H54 (cell line): Measurements from ENCODE around the gene SOD3.

Source experiments
- DNase-seq: peaks from one replicate; pipeline ENCODE4 v3.0.0; 2011; ENCODE audit warnings: low spot score, mixed read lengths; ENCODE audit not compliant: insufficient read length
- FAIRE-seq: peaks from 3 replicates; lab custom pipeline; 2011; peaks lifted over from hg19 to GRCh38; lab: Jason Lieb, UNC
- POLR2A ChIP-seq: IDR thresholded peaks from 2 replicates; pipeline ENCODE4 v1.6.1; 2011; ENCODE audit warnings: low read depth, mild to moderate bottlenecking, low read length

SOD3 gene

DNA sequence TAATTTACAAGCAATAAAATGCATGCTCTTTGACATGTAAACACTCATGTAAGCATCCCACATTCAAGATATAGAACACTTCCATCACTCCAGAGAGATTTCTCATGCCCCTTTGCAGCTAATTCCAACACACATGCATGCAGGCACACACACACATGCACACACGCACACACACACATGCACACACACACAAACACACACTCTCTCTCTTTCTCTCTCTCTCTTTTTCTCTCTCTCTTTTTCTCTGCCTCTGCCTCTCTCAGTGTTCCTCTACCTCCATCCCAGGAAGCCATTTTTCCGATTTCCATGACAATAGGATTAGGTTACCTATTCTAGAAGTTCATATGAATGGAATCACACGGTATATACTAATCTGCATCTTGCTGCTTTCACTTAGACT lies 11.9 kb upstream of the SOD3 start:
- FAIRE-seq (no peak), DNase-seq (no peak)
- TF ChIP-seq POLR2A, result no peak

GRCh38 chr4:24791043-24791442 lies 4.3 kb upstream of the SOD3 start:
- DNase-seq (no peak), FAIRE-seq (no peak)
- TF ChIP-seq POLR2A, result no peak

GRCh38 chr4:24792552-24792951 lies 2.8 kb upstream of the SOD3 start:
- FAIRE-seq (no peak), DNase-seq (no peak)
- TF ChIP-seq POLR2A, result no peak

DNA sequence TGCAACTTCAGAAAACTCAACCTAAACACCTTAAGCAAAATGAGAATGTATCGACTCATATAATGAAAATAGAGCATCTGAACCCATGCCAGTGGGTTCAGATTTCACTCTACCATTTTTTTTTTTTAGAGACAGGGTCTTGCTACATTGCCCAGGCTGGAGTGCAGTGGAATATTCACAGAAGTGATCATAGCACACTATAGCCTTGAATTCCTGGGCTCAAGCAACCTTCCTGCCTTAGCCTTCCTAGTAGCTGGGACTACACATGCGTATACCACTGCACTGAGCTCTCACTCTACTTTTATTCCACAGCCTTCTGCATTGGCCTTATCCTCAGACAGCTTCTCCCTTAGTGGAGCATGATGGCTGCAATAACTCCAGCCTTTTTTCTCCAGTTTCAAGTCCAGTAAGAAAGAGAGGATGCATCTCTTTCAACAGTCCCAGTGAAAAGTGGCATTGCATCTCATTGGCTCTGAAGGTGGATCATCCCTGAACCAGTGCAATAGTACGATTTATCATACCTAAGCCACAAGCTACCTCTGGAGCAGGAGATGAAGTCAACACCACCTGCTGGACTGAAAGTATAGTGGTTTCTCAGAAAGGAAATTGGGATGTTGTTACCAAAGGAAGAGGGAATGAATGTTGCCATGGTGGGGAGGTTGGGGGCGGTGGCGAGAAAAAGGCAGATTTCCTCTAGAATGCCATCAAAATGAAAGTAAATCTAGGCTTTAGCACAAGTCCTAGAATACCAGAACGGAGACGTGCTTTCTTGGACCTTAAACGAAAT lies 2.0 kb upstream of the SOD3 start:
- no peak for TF ChIP-seq POLR2A
- FAIRE-seq (no peak), DNase-seq (no peak)

DNA sequence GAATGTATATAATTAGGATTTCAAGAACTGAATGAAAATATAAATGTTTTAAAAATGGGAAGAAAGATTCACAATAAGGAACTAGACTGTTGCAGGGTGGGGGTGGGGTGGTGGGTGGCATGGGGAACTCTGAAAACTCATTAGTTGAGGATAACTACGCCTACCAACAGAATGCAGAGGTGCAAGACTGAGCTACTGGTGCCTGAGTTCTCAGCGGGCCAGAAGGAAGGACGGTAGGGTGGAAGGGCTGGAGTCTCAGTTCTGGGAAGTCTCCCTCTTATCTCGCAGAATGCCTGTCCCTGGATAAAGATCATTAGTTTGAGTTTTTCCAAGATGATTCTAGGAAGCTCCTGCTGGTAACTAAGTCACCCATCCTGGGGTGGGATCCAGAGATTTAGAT lies 1.3 kb upstream of the SOD3 start:
- TF ChIP-seq POLR2A, result no peak
- no peak for FAIRE-seq
- DNase-seq, result no peak

DNA sequence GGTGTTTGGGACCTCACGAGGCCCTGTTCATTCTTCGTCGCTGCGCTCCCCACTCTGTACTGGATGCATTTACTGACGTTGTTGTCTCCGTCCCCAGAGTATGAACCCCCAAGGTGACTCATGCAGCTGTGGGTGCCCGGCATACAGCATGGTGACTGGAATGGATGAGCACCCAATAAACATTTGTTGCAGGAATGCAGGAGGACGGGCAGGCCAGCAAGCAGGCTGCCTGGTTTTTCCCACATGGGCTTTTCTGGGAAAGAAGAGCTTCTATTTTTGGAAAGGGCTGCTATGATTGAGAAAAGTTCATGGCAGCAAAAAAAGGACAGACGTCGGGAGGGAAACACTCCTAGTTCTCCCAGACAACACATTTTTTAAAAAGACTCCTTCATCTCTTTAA lies 893 bp upstream of the SOD3 start:
- TF ChIP-seq POLR2A, result 0 out of 2 replicates have a peak, but pooled peaks have one; percentile 16
- no peak for DNase-seq
- no peak for FAIRE-seq

DNA sequence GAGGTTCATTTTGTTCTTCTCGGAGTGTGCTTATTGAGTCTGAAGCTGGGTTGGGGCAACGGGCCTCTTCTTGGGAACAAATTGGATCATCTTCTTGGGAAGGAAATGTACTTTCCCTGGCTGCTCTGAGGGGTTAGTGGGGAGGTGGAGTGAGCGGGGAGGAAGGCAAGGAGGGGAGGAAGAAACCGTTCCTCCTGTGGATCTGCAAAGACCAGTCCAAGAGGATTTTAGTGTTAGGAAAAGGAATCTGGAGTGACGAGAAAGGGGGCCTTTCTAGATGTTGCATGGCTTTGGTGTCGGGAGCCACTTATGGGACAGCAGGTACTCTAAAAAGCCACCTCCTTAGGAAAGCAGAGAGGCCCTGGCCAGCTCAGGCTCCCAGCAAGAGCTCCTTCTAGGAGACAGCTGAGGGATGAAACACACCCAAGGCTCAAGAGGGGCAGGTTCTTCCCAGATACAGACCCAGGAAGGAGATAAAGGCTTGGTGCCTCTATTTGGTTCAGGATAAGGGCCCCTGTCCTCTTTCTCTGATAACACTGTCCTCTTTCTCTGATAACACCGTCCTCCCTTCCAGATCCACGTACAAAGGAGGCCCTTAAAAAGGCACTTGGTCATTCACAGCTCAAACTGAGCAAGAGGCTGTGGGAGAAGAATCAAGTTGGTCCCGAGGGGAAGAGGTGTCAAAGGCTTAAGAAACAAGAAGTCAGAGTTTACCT lies 451 bp downstream of the SOD3 start:
- DNase-seq (no peak), FAIRE-seq (no peak)
- no peak for TF ChIP-seq POLR2A

DNA sequence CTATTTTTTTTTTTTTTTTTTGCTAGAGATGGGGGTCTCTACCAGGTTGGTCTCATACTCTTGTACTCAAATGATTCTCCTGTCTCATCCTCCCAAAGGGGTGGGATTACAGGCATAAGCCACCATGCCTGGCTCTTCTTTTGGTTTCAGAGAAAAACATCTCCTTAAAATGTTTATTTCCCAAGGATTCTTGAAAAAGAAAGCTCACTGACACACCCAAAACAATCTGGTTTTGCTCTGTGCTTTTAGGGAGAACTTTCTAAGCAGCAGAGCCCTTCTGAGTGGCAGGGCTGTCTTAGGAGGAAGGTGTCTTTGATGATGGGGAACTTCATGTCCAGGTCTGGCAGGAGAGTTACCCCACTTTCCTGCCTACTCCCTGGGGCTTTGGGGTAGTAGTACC lies 1.2 kb downstream of the SOD3 start:
- no peak for TF ChIP-seq POLR2A
- DNase-seq, result no peak
- no peak for FAIRE-seq

DNA sequence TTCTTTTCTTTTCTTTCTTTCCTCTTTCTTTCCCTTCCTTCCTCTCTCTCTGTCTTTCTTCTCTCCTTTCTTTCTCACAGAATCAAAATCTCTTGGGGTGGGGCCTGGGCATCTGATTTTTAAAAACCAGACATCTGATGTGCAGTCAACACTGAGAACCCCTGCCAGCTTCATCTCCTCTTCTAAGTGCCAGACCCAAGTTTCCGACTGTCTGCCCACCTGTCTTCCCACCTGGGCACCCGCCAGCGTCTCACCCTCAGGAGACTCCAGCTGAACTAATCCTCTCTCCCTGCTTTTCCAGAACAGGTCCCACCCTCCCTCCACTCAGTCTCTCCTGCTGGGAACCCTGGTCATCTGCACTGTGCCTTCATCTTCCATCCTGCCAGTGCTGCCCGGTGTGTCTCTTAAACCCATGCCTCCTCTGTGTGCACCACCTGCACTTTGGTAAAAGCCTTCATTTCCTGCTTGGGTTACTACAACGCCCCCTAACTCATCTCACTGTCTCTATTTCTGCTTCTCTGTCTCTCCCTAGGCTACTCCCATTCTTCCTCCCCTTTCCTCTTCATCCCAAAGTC lies 2.8 kb downstream of the SOD3 start:
- TF ChIP-seq POLR2A, result no peak
- FAIRE-seq, result no peak
- no peak for DNase-seq

DNA sequence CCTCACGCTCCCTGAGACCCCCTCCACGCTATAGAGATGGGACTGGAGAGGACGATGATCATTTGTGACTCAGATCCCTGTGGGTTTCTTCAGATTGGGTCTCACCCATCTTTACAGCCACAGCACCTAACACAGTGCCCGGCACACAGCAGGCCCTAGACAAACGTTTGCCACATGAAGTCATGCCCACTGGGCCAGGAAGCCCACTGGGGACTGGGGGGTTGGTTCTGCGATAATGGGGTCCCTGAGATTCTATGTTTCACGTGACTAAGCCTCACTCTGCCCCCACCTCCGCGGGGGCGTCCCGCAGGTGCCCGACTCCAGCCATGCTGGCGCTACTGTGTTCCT lies 3.8 kb downstream of the SOD3 start:
- no peak for FAIRE-seq
- DNase-seq, result no peak
- TF ChIP-seq POLR2A, result no peak

DNA sequence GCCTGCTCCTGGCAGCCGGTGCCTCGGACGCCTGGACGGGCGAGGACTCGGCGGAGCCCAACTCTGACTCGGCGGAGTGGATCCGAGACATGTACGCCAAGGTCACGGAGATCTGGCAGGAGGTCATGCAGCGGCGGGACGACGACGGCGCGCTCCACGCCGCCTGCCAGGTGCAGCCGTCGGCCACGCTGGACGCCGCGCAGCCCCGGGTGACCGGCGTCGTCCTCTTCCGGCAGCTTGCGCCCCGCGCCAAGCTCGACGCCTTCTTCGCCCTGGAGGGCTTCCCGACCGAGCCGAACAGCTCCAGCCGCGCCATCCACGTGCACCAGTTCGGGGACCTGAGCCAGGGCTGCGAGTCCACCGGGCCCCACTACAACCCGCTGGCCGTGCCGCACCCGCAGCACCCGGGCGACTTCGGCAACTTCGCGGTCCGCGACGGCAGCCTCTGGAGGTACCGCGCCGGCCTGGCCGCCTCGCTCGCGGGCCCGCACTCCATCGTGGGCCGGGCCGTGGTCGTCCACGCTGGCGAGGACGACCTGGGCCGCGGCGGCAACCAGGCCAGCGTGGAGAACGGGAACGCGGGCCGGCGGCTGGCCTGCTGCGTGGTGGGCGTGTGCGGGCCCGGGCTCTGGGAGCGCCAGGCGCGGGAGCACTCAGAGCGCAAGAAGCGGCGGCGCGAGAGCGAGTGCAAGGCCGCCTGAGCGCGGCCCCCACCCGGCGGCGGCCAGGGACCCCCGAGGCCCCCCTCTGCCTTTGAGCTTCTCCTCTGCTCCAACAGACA lies 4.4 kb downstream of the SOD3 start:
- DNase-seq (no peak), FAIRE-seq (no peak)
- no peak for TF ChIP-seq POLR2A

DNA sequence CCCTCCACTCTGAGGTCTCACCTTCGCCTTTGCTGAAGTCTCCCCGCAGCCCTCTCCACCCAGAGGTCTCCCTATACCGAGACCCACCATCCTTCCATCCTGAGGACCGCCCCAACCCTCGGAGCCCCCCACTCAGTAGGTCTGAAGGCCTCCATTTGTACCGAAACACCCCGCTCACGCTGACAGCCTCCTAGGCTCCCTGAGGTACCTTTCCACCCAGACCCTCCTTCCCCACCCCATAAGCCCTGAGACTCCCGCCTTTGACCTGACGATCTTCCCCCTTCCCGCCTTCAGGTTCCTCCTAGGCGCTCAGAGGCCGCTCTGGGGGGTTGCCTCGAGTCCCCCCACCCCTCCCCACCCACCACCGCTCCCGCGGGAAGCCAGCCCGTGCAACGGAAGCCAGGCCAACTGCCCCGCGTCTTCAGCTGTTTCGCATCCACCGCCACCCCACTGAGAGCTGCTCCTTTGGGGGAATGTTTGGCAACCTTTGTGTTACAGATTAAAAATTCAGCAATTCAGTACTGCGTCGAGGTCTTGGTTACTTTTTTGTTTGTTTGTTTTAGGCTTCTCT lies 5.0 kb downstream of the SOD3 start:
- no peak for TF ChIP-seq POLR2A
- DNase-seq (no peak), FAIRE-seq (no peak)

DNA sequence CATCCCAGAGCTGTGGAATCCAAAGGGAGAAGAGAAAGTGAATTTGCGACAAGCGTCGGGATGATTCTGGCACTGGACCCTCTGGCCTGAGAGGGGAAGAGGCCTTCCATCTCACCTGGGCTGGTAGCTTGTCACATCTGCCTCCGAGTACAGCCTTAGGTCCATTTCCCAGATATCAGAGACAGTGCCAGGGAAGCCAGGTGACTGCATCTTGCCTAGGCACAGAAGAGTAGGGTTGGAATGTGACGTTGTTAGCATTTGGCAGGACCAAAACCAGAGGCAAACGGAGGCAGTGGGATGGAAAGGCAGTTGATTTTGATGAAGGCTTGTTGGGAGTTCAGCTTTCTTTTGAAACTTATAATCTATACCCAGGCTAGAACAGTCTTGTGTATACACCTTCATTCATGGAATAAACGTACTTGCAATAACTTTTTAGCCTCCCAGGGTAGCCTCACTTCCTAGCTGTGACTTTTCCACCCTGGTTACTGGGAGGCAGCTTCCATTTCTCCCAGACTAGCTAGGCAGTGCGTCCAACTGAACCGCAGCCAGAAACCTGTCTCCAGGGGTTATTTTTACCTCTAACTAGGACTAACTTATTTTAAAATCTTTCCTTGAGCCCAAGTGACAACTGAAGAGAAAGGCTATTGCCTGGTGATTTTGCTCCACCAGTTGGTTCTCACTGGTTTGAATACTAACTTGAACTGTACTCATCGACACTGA lies 5.9 kb downstream of the SOD3 start:
- FAIRE-seq (no peak), DNase-seq (no peak)
- TF ChIP-seq POLR2A, result no peak
